HG02884 (cell line): ENCODE data around the gene ARL2.
"Not testable (repeated sequence)": the region's sequence is repeated elsewhere in the genome, so short reads cannot be mapped to it uniquely, and the experiment has no call there.

ENCODE experiments used
- ATAC-seq: cut with Tn5 transposase; IDR thresholded peaks from one replicate; pipeline ENCODE4 v1.9.1; 2021; ENCODE audit warnings: mild to moderate bottlenecking, moderate library complexity; ENCODE audit not compliant: unreplicated experiment

ARL2 gene

GRCh38 chr11:65003968-65004367 is 10.0 kb upstream of the ARL2 start:
- ATAC-seq, result not testable (repeated sequence)

GRCh38 chr11:65008016-65008415 is 5.9 kb upstream of the ARL2 start:
- ATAC-seq, result no peak

DNA sequence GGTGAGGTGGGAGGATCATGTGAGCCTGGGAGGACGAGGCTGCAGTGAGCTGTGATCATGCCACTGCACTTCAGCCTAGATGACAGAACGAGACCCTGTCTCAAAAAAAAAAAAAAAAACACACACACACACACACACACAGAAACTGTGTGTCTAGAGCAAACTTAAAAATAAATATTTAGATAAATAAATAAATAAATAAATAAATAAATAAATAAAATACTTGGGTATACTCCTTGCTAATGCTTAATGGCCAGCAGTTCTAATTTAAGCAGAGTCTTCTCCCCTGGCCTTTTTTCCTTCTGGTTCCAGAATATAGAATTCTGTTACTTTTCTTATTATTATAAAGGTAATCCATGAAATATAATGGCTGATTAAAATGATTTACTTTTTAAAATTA is 5.1 kb upstream of the ARL2 start:
- no peak for ATAC-seq

- peak; percentile 71 for ATAC-seq
These were observed 651 bp upstream of the ARL2 start for GRCh38 chr11:65013130-65013887.

GRCh38 chr11:65014726-65015227 is 817 bp downstream of the ARL2 start:
- peak; percentile 3 for ATAC-seq

DNA sequence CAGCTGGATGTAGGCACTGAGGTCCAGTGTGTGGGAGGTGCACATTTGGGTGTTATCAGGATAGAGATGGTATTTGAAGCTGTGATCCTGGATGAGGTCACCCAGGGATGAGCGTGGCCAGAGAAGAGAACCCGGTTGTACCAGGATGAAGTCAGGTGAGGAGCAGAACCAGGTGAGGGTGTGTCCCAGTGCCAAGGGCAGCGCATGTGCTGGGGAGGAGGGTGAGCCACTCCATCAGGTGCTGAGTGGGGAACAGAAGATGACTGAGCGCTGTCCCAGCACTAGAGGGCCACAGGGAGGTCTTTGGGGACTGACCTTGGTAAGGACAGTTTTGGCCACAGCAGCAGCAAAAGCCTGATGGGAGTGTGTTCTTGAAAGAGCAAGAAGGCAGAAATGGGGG is 2.7 kb downstream of the ARL2 start:
- no peak for ATAC-seq

- no peak for ATAC-seq
These were observed 4.0 kb downstream of the ARL2 start for GRCh38 chr11:65017937-65018336.

DNA sequence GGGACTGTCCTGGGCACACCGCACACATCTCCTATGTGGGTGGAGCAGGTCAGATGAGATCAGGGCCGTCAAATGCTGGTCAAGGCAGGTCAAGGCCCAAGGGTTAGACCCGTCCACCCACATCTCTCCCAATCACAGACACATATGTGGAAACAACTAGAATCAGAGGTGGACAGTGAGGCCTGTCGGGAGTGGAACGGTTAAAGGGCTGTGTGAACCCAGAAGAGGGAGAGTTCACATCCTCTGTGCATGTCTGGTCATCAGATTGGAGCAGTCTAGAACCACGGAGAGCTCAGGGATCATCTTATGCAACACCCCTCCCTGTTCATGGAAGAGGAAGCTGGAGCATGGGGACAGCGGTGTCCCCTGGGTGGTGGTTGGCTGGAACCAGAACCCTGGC is 5.9 kb downstream of the ARL2 start:
- no peak for ATAC-seq

DNA sequence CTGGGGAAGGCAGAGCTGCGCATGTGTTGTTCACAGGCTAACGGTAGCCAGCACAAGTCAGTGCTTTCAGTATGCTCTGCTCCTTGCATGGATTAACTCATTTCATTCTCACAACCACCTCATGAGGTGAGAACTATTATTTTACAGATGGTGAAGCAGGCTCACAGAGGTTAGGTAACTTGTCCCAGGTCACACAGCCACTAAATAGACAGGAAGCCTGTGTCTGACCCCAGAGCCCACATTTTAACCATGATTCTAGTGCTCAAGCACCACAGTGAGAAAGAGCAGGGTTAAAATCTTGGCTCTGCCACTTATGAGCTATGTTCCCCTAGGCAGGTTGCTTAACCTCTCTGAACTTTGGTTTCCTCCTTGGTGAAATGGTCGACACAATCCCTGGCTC is 7.0 kb downstream of the ARL2 start:
- ATAC-seq, result no peak

DNA sequence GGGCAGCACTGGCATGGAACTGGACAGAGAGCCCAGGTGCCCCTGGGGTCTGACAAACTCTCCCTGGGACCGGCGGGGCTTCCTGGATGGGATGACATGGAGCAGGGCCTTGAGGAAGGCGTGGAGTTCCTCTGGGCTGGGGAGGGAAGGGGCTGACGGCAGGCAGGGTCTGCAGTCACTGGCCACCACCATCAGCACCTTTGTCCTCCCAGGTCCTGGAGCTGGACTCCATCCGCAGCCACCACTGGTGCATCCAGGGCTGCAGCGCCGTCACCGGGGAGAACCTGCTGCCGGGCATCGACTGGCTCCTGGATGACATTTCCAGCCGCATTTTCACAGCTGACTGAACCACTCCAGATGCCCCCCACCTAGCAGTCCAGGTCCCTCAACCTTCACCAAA is 7.5 kb downstream of the ARL2 start:
- no peak for ATAC-seq

DNA sequence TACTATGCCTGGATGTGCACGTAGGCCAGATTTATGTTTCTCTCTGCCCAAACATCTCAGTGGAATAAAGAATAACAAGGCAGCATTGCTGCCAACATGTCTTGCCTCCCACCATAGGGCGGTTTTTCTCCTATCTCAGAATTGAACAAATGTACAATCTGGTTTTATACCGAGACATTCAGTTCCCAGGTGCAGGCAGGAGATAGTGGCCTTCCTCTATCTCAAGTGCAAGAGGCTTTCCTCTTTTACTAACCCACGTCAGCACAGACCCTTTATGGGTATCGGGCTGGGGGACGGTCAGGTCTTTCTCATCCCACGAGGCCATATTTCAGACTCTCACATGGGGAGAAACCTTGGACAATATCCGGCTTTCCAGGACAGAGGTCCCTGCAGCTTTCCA is 9.5 kb downstream of the ARL2 start:
- not testable (repeated sequence) for ATAC-seq

GRCh38 chr11:65026810-65027209 is 12.8 kb downstream of the ARL2 start:
- ATAC-seq, result no peak

DNA sequence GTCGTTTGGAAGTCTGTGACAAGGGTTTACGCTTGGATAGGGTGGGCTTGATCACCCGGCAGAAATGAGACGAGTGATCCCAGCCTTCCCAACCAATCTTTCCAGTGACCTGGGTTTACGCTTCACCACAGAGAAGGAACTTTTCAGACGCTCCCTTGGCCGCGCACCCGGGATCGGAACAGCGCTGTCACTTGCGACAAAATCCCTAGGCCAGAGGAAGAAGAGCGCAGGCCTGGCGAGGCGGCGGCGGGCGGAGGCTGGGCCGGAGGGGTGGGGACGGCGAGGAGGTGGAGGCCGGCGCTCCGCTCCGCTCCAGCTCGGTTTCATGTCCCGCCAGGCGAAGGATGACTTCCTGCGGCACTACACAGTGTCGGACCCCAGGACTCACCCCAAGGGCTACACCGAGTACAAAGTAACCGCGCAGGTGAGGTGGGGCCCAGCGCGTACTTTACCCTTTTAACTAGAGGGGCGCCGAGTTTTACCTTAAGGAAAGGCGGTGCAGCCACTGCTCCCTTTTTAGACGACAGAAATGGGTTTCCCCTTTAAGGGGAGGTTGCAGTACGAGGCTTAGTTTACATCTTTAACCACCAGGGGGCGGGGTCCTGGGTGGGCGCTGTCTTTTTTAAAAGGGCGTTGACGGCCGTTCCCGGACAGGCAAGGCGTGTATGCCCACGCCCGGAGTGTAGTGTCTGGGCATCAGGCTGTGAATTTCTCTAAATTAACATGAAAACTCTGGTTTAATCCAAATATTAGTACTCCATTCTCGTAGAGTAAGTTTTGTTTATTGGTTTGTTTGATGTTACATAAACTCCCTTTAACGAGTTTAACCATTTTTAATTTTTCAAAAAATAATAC is 13.5 kb downstream of the ARL2 start, which contains the start of gene SNX15:
Gene SNX15 (plus strand): TSS at position 227 of the 855 bp plus-strand sequence. CDS start 99 bp downstream, at position 326.
- ATAC-seq, result peak; percentile 84

- ATAC-seq, result no peak
These were observed 18.3 kb downstream of the ARL2 start for GRCh38 chr11:65032216-65032615.

DNA sequence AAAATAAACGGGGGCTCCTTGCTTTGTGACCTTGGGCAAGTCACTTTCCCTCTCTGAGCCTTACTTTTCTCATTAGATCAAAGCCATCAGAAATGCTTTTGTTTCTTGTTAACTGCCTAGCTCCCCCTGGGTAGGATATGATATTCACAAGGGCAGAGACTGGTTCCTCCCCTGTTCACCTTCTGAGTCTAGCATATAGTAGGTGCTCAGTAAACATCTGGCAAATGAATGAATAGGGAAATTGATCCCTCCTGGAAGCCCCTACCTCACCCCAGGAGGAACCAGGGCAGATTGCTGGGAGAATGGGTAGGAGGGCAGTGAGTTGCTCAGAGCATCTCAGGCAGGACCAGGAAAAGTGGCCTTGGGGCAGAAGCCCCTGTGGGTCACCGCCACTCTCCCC is 20.5 kb downstream of the ARL2 start:
- no peak for ATAC-seq

DNA sequence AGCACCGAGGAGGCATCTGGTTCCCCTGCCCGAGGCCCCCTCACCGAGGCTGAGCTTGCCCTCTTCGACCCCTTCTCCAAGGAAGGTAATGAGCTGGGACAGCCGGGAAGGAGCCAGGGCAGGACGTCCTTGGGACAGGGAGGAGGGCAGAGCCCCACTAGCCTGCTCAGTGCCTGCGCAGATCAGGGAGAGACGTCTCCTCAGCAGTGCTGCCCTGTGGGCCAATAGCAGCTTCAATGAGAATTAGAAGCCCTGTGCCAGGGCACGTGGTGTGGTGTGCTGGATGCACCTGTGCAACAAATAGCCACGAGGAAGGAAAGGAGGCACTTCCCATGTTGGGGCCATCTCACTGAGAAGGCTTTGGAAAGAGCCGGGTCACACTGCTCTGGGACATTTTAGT is 21.6 kb downstream of the ARL2 start:
- ATAC-seq, result no peak

- no peak for ATAC-seq
These were observed 23.0 kb downstream of the ARL2 start for GRCh38 chr11:65036931-65037330.

- no peak for ATAC-seq
These were observed 26.5 kb downstream of the ARL2 start for GRCh38 chr11:65040520-65040846.

GRCh38 chr11:65040847-65041622 is 27.1 kb downstream of the ARL2 start, which contains the start of gene SAC3D1:
SAC3D1 (plus strand) TSS chr11:65041210; CDS start chr11:65041293, 83 bp downstream.
- ATAC-seq, result peak; percentile 74

- ATAC-seq, result no peak
These were observed 28.9 kb downstream of the ARL2 start for GRCh38 chr11:65042891-65043290.

GRCh38 chr11:65043881-65044501 is 30.0 kb downstream of the ARL2 start:
- no peak for ATAC-seq
